NCI-H82 treated with DMSO at 0.1 percent for 48 hours (cell line): ENCODE measurements around the gene DNAJC6.

Experiments used
- DNase-seq: peaks from one replicate; lab custom pipeline; 2025; ENCODE audit not compliant: unreplicated experiment; lab: John Stamatoyannopoulos, UW

DNAJC6 gene

GRCh38 chr1:65399003-65399402, 89.7 kb downstream of the DNAJC6 start:
- DNase-seq = no peak

GRCh38 chr1:65401612-65402011, 92.3 kb downstream of the DNAJC6 start:
- no peak for DNase-seq

GRCh38 chr1:65404941-65405340, 95.6 kb downstream of the DNAJC6 start:
- no peak for DNase-seq

DNA sequence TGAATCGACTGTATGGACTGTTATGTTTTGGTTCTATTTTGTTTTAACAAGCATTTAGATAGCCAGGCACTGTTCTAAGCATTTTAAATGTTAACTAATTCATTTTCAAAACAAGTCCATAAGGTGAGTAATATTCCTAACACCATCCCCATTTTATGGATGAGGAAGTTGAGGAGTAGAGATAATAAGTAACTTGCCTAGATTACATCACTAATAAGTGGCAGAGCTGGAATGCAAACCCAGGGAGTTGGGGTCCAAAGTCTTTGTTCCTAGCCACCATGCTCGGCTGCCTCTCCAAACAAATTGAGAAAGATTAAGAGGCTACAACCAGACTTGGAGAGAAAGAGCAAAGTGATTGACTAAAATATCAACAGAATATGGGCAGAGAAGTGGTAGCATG, 98.5 kb downstream of the DNAJC6 start:
- DNase-seq = no peak

GRCh38 chr1:65409314-65409713, 100.0 kb downstream of the DNAJC6 start:
- no peak for DNase-seq

GRCh38 chr1:65409816-65410326, 100.5 kb downstream of the DNAJC6 start:
- DNase-seq = no peak

DNA sequence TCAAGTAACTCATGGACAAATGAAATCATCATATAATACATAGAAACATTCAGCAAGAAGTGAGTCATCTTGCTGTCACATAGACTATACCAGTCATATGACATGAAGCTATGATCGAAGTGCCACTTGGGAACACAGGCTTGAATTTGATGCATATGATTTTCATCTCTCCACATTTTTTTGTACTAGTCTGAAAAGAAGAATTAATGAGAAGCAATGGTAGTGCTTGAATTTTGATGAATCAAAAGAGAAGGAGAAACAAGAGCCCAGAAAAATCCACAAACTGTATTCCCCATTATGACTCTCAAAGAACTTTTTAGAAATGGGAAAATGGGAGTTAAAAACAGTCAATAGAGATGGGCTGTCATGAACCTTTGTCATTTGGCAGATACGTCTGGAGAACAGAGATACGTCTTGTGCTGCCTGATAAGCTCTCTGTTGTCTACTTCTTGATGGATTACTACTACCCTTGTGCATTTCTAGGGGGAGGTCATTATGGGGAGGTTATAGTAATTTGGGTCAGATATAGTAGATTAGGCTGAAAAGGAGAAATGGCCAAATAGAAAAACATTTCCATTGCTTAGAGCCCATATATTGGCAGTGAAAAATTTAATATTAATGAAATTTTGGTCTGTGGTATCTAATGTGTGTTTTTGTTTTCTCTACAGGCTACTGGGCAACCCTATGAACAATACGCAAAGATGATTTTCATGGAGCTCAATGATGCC, 103.1 kb downstream of the DNAJC6 start:
- no peak for DNase-seq

- DNase-seq = no peak
Measured at GRCh38 chr1:65412984-65413375, 103.6 kb downstream of the DNAJC6 start.

GRCh38 chr1:65414538-65414937, 105.2 kb downstream of the DNAJC6 start:
- DNase-seq = no peak

- DNase-seq = no peak
Measured at GRCh38 chr1:65416767-65417166, 107.4 kb downstream of the DNAJC6 start.

GRCh38 chr1:65417729-65418128, 108.4 kb downstream of the DNAJC6 start:
- no peak for DNase-seq

DNA sequence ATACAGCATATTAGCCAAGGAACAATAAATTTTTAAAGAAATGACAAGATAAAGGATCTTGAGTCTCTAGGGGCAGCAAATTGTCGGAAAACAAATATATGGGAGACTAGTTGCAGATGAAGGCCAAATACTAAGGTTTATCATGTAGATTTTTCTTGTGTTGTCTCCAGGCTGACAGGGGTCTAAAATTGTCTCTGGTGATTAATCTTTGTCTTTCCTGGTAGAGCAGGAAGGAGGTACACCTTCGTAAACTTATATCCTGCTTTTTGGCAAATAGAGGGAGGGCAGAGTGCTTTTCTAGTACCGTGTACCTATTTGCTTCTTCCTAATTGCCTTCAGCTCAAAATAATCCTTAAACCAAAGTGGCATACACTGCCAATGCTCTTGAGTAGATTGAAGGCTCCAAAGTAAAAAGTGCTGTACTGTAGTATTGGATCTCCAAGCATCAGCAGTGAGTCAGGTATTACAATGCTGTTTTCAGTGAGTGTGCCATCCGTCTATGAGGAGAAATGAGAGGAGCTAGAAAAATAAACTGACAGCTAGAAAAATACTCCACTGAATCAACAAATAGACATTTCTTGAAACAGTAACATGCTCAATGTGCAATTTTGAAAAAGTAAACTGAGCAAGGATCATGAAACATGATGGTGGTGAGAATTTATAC, 109.3 kb downstream of the DNAJC6 start:
- DNase-seq = no peak

GRCh38 chr1:65419681-65420589, 110.6 kb downstream of the DNAJC6 start:
- peak; percentile 97 for DNase-seq

DNA sequence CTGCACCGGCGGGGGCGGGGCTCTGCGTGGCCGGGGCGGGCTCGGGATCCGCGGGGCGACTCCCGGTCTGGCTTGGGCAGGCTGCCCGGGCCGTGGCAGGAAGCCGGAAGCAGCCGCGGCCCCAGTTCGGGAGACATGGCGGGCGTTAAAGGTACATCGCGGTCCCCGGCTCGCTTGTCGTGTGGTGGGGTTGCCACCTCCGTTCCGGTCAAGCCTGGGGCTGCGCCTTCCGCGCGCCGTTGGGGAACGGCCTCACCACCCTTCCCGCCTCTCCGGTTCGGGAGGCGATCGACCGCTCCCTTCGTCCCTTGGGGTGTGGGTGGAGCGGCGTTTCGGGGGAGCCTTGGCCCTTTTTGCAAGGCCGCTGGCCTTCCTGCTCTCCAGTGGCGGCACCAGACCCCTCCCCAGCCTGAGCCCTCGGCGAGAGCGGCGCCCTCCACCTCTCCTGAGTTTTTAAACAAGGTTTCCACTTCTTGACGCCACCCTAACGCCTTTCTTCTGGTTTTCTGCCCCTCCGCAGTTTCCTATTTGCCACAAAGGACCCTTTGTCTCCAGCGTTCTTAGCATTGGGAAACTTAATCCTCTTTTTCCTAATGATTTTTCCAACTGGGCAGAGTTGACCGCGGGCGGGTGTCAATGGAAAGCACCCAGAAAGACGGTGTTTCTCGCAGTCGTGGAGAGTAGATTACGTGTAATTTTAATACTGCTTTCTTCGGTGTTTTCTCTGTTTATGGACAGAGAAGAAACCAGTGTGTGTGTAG, 111.4 kb downstream of the DNAJC6 start, which contains the start of the genes LEPR and LEPROT:
Gene LEPR, plus strand, starts transcription at position 79 of the 761 bp plus-strand sequence. CDS start 144,898 bp downstream, outside the sequence.
Gene LEPROT, plus strand, starts transcription at position 79 of the 761 bp plus-strand sequence. Its CDS starts 57 bp downstream, at position 136.
- DNase-seq = peak; percentile 40

- no peak for DNase-seq
Measured at GRCh38 chr1:65421351-65422025, 112.1 kb downstream of the DNAJC6 start.

DNA sequence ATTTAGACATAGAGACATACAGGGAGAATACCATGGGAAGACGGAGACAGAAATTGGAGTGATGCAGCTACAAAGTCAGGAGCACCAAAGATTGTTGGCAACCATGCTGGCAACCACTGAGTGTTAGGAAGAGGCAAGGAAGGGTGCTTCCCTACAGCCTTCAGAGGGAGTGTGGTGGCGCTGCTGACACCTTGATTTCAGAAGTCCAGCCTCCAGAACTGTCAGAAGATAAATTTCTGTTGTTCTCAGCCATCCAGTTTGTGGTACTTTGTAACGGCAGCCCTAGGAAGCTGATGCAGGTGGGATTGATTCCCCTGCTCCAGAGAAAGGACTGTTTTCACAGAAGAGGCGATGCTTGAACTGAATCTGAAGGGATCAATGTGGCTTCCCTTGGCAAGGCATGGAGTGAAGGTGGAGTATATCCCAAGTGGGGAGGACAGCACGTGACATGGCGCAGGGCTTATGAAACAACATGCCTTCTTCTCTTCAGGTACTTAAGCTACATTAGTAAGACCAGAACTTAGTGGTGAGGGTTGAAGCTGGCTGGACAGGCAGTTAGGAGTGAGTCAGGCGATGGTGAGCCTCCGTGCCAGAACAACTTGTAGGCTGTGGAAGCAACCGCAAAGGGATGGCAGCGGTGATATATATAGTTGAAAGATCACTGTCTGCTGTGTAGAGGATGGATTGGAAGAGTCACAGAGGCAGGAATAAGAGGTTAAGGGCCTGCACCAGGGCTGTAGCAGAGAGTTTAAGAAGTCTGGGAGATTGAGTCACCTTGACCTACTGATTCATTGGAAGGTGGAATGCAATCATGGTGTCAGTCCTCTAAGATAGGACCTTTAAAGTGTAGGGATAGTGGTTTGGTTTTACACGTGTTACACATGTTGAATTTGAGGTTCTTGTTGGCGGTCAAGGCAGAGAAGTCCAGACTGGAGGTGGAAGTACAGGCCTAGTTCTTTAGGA, 113.2 kb downstream of the DNAJC6 start:
- no peak for DNase-seq

DNA sequence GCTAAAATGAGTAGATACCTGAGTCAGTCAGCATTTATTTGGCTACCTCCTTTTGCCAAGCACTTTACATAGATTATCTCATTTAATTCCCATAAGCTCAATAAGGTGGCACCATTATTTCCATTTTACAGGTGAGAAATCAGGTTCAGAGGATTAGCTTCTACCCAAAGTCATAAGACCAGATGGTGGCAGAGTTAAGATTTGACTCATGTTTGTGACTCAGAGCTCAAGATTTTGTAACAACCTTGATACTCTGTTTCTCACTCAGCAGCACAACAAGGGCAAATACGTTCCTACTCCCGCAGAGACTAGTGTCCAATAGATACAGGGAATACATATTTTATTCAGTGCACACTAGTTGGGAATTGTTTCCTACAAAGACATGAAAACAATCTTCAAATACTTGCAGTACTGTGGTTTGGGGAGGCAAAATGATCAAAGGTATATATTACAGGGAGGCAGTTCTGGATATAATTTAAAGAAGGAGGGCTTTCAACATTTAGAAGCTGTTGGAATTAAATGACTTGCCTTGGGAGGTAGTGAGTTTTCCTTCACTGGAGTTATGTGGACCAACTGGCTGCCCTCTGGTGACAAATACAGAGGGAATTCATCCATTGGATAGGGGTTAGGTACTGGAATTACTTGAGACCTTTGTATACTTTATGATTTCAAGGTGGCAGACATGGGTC, 114.7 kb downstream of the DNAJC6 start:
- DNase-seq = peak; percentile 24

DNA sequence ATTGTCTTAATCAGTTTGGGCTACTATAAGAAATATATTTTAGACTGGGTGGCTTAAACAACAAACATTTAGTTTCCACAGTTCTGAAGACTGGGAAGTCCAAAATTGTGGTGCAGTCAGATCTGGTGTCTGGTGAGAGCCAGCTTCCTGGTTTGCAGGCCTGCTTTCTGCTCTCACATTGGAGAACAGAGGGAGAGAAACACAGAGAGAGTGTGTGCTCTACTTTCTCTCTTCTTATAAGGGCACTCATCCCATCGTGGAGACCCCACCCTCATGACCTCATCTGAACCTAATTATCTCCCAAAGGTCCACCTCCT, 115.2 kb downstream of the DNAJC6 start:
- no peak for DNase-seq
